Middle frontal gyrus (tissue), 1 donor: Measurements from ENCODE around the gene ATG9B.

ENCODE experiments used
- DNase-seq: peaks from one replicate; pipeline ENCODE4 v3.0.0-alpha.2; 2015; ENCODE audit warnings: low spot score; ENCODE audit errors: extremely low spot score

Gene ATG9B, protein sequence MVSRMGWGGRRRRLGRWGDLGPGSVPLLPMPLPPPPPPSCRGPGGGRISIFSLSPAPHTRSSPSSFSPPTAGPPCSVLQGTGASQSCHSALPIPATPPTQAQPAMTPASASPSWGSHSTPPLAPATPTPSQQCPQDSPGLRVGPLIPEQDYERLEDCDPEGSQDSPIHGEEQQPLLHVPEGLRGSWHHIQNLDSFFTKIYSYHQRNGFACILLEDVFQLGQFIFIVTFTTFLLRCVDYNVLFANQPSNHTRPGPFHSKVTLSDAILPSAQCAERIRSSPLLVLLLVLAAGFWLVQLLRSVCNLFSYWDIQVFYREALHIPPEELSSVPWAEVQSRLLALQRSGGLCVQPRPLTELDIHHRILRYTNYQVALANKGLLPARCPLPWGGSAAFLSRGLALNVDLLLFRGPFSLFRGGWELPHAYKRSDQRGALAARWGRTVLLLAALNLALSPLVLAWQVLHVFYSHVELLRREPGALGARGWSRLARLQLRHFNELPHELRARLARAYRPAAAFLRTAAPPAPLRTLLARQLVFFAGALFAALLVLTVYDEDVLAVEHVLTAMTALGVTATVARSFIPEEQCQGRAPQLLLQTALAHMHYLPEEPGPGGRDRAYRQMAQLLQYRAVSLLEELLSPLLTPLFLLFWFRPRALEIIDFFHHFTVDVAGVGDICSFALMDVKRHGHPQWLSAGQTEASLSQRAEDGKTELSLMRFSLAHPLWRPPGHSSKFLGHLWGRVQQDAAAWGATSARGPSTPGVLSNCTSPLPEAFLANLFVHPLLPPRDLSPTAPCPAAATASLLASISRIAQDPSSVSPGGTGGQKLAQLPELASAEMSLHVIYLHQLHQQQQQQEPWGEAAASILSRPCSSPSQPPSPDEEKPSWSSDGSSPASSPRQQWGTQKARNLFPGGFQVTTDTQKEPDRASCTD

DNA sequence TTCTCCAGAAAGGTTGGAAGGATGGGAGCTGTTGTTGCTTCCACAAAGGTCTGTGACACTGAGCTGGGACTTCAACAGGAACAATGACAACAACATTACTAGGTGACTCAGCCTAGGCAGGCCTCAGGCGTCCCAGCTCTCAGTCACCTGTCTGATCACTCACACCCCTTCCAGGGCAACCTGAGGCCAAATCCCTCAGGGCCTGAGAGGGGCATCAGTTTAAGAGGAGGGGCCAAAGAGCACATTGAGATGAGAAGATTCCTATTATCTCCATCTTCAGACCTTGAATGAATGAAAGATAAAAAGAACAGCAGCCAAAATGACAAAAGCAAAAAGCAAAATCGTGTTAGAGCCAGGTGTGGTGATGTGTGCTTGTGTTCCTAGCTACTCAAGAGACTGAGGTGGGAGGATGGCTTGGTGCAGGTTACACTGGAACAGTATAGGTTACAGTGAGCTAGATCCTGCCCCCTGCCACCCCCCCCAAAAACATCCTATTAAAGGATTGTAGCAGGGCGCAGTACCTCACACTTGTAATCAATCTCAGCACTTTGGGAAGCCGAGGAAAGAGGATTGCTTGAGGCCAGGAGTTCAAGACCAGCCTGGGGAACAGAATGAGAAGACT, at the start of gene ATG9B:
TSS of gene ATG9B (minus strand) at position 60 of the 622 bp plus-strand sequence. CDS start 71 bp downstream, outside the sequence.
- no peak for DNase-seq

DNA sequence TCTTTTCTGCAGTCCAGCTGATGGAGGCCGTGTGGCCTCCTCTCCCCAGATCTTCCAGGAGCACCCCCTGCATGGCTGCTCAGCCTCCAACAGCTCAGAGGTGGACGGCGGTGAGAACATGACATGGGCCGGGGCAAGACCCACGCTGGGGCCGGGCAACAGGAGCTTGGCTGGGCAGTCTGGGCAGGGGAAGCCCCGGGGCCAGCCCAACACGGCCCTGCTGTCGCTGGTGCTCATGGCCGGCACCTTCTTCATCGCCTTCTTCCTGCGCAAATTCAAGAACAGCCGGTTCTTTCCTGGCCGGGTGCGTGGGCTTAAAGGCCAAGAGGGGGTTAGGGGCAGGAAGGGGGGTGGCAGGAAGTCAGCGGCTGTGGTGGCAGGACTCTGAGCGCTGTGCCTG, 49.7 kb upstream of the ATG9B start:
- DNase-seq: no peak

DNA sequence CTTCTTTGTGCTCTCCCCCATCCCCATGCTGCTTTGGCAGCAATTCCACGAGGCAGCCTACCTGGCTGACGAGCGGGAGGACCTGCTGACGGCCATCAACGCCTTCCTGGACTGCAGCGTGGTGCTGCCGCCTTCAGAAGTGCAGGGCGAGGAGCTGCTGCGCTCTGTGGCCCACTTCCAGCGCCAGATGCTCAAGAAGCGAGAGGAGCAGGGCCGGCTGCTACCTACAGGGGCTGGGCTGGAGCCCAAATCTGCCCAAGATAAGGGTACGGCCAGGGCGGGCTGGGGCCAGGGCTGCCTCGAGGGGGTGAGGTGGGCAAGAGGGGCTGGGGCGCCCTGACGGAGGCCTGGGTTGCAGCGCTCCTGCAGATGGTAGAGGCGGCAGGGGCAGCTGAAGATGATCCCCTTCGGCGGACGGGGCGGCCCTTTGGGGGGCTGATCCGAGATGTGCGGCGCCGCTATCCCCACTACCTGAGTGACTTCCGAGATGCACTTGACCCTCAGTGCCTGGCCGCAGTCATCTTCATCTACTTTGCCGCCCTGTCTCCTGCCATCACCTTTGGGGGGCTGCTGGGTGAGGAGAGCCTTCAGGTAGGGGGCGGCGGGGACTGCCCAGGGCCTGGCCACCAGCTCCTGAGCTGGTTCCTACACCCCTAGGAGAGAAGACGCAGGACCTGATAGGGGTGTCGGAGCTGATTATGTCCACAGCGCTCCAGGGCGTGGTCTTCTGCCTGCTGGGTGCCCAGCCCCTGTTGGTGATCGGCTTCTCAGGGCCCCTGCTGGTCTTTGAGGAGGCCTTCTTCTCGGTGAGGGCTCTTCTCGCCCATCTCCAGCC, 47.0 kb upstream of the ATG9B start:
- DNase-seq: no peak

DNA sequence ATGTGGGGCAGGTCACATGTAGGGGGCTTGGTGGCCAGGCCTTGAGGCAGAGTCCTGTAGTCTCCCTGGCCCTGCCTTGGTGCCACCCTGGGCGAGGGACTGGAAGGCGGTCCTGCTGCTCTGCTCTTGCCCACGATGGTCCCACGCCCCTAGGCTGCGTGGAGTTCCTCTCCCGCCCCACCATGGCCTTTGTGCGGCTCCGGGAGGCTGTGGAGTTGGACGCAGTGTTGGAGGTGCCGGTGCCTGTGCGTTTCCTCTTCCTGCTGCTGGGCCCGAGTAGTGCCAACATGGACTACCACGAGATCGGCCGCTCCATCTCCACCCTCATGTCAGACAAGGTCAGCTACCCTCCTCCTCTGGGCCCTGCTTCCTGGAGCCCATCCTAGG, 46.3 kb upstream of the ATG9B start:
- DNase-seq: no peak

DNA sequence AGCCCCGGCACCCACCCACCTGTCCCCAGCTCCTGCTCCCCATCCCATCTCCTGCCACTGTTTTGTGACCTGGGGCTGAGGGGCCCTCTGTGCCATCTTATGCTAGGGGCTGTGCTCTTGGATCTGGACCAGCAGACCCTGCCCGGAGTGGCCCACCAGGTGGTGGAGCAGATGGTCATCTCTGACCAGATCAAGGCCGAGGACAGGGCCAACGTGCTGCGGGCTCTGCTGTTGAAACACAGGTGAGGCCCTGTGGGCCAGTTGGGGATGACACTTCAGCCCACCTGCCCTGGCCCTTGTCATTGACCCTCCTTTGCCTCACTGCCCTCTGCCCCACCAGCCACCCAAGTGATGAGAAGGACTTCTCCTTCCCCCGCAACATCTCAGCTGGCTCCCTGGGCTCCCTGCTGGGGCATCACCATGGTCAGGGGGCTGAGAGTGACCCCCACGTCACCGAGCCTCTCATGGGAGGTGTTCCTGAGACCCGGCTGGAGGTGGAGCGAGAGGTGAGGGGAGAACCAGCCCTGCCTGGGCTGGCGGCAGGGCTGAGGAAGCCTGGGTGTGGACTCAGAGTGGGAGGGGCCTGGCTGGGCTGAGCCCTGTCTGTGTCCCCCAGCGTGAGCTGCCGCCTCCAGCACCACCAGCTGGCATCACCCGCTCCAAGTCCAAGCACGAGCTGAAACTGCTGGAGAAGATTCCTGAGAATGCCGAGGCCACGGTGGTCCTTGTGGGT, 45.7 kb upstream of the ATG9B start:
- no peak for DNase-seq

- no peak for DNase-seq
Observed at GRCh38 chr7:151068069-151068773, 43.9 kb upstream of the ATG9B start.

DNA sequence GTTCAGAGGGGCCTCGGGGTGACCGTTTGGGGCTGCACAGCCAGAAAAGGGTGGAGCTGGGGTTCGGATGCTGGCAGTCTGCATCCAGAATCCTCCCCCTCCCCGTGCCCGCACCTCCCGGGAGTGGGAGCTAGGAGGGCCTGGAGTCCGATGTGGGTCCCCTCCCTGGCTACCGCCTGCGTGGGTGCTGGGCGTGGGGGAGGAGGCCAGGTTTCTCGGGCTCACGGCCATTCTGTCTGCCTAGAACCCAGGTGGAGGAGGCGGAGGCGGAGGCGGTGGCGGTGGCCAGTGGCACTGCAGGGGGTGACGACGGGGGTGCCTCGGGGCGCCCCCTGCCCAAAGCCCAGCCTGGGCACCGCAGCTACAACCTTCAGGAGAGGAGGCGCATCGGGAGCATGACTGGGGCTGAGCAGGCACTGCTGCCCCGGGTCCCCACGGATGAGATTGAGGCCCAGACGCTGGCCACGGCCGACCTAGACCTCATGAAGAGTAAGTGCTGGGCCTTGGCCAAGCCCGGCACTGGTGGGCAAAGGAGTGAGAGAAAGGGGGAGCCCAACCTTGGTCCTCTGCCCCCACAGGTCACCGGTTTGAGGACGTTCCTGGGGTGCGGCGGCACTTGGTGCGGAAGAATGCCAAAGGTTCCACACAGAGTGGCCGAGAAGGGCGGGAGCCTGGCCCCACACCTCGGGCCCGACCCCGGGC, 42.1 kb upstream of the ATG9B start:
- DNase-seq: no peak

DNA sequence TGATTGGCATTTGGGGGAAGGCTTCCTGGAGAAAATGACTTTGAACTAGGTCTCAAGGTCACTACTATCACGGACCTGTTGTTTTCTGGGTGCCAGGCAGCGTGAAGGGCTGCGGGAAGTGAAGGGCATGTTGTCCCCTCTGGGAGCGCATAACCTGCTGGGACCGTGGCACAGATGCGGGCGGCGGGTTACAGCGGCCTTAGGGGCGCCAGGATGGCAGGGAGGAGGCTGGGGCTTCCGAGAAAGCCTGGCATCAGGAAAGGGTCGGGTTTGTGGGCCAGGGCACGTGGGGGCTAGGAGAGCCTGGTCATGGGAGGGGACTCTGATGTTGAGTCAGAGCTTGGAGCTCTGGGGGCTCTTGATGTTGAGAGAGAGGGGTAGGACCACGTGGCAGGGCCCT, 41.2 kb upstream of the ATG9B start:
- no peak for DNase-seq

DNA sequence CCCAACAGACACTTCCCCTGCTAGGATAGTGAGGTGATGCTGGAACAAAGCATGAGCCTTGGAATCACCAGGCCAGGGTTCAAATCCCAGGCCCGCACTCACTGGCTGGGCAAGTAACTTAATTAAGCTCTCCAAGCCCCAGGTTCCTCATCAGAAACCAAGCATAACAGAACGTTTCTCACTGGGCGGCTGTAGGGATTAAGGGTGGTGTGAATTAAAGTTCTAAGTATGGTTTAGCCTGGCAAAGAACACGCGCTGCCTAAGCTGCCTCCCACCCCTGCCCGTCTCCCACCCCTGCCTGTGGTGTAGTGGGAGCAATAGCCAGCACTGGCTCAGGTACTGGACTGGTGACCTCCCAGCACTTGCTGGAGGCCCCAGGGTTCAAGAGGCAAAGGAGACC, 40.7 kb upstream of the ATG9B start:
- DNase-seq: no peak

DNA sequence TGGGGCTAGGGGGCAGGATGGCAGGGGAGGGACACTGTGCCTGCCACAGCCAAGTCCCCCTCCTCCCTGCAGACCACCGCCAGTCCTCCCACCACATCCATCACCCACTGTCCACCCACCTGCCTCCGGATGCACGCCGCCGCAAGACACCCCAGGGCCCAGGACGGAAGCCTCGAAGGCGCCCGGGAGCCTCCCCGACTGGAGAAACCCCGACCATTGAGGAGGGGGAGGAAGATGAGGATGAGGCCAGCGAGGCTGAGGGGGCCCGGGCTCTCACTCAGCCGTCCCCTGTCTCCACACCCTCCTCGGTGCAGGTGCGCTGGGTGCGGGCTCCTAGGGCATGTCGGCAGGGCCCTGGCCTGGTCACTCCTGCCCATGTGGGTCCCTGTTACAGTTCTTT, 40.2 kb upstream of the ATG9B start:
- no peak for DNase-seq

DNA sequence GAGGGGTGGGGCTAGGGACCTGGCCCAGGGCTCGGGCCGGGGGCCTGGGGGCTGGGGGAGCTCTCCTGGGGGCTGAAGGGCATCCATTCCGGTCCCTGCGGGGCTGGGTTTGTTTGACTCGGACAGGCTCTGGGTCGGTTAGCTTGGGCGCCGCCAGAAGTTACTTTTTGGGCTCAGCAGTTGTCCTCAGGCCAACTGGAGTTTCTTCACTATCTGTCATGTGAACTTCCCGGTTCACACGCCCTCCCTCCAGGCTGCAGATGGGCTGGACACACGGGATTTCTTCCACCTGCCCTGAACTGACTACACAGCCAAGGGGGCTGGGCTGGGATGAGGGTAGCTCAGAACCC, 38.9 kb upstream of the ATG9B start:
- no peak for DNase-seq

GRCh38 chr7:151062399-151063211, 38.3 kb upstream of the ATG9B start:
- no peak for DNase-seq

DNA sequence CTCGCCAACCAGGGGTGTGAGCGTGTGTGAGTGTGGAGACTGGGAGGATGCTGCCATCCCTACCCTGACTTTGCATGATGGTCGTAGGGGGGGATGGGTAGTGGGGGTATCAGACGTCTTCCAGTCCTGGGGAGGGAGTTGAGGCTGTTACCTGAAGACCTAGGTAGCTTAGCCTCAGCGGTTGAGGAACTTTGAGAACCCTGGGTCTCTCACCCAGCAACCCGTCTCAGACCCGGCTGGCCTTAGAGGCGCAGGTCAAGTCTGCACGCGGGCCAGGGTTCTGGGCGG, 37.8 kb upstream of the ATG9B start:
- no peak for DNase-seq

- no peak for DNase-seq
Observed at GRCh38 chr7:151061213-151062110, 37.2 kb upstream of the ATG9B start.

GRCh38 chr7:151060416-151061212, 36.3 kb upstream of the ATG9B start:
- no peak for DNase-seq

DNA sequence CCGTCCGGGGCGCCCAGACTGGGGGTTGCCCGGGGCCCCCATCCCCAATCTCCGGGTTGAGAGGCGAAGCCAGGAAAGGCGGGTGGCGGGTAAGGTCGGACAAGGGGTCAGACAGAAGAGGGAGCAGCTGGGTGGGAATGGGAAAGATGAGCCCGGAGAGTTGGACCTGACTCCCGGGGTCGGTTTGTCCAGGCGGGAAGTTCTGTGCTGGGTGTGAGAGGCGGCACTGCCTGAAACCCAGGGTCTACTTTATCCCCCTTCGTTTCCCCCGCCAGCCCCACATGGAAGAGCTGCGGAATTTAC, 35.8 kb upstream of the ATG9B start:
- DNase-seq: no peak
